ENCODE results near the gene HBD.
A peak's percentile ranks its signal among the peaks of the same experiment; 100 is the strongest.
"Not testable (repeated sequence)": the region's sequence is repeated elsewhere in the genome, so short reads cannot be mapped to it uniquely, and the experiment has no call there.

Gene HBD

GRCh38 chr11:5234381-5234834 is at the start of gene HBD:
Gene HBD (minus strand): TSS chr11:5234483. CDS start chr11:5234433, 50 bp downstream.
- DNase-seq = no peak

DNA sequence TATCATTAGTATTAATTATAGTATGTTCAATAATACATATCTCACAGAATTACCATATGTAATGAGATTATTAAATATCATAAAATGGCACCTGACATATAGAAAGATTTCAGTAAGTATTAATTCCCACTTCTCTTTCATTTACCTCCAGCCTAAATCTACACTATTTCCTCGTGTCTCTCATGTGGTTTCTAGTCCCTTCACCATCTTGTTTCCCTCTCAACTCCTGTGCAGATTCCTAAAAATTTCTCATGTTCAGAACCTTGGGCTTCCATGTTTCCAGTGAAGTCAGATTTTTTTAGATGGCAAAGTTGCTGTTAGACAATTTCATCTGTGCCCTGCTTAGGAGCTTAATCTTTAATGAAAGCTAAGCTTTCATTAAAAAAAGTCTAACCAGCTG is 49.6 kb upstream of the HBD start:
- no peak for DNase-seq

- DNase-seq = no peak
These were observed 48.8 kb upstream of the HBD start for GRCh38 chr11:5283086-5283485.

DNA sequence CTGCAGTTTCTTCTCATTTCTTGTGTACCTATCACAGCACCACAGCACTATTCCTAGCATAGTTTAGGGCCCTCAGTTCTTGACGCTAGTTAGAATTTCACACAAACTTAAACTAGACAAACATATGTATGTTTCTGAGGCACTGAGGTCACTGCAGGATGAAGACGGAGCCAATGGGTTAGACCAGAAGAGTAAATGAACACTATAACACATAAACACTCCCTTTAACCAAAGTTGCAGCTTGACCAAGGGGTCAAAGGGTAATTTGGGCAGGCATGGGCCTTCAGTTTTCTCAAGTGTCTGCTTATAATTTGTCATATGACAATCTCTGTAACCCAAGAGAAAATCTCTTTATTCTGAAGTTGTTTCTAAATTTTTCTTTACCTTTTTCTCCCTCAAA is 48.3 kb upstream of the HBD start:
- DNase-seq = no peak

DNA sequence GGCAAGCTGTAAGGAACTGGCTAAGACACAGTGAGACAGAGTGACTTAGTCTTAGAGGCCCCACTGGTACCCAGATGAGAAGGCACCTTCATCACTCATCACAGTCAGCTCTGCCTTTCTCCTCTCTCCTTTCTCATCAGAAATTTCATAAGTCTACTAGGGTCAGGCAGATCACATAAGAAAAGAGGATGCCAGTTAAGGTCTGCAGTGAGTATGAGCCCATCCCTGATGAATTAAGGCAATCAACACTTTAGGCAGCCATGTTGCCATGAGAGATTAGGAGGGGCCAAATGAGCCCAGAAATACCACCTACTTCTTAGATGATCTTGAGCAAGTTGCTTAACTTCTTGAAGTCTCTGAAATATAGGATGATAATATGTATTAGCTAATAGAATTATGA is 47.3 kb upstream of the HBD start:
- no peak for DNase-seq

GRCh38 chr11:5280582-5281102 is 46.4 kb upstream of the HBD start:
- DNase-seq = peak; percentile 16

- DNase-seq = no peak
These were observed 45.3 kb upstream of the HBD start for GRCh38 chr11:5279471-5280090.

- no peak for DNase-seq
These were observed 43.6 kb upstream of the HBD start for GRCh38 chr11:5277807-5278382.

DNA sequence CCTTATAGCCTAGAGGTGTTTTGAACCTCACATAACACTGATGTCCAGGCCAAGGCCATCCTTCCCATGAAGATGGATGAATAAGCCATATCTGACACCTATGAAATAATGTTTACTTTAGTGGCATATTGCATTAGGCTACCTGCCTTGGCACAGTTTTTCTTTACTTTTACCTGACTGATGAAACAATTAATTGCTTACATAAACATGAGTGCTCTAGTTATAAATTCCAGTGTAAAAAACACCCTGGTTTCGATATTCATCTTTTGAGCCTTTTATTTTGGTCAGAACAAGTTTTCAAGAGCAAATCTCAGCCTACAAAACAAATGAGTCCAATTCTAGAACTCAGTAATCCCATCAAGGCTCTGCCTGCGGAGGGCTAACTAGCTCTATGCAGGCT is 42.4 kb upstream of the HBD start:
- DNase-seq = no peak

DNA sequence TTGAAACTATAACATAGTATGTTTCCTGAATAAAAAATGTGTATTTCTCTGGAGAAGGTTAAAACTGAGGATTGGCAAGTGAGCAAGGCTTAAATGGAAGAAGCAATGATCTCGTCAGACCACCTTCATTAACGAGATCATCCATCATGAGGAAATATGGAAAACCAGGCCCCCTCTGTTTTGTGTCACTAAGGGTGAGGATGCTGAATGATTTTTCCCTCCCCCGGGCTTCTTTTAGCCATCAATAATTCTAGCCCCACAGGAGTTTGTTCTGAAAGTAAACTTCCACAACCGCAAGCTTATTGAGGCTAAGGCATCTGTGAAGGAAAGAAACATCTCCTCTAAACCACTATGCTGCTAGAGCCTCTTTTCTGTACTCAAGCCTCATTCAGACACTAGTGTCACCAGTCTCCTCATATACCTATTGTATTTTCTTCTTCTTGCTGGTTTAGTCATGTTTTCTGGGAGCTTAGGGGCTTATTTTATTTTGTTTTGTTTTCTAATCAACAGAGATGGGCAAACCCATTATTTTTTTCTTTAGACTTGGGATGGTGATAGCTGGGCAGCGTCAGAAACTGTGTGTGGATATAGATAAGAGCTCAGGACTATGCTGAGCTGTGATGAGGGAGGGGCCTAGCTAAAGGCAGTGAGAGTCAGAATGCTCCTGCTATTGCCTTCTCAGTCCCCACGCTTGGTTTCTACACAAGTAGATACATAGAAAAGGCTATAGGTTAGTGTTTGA is 41.3 kb upstream of the HBD start:
- no peak for DNase-seq

DNA sequence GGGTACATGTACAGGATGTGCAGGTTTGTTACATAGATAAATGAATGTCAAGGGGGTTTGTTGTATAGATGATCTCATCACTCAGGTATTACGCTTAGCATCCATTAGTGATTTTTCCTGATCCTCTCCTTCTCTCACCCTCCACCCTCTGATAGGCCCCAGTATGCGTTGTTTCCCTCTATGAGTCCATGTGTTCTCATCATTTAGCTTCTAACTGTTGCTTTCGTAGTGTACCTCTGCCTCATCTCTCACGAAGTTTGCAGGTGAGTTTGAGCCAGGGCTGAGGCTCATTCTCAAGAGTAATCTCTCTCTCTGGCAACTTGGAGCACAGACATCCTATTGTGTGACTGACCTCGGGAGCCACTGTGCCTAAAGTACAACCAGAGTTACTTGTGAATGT is 40.1 kb upstream of the HBD start:
- DNase-seq = no peak

- no peak for DNase-seq
These were observed 38.2 kb upstream of the HBD start for GRCh38 chr11:5272395-5273017.

DNA sequence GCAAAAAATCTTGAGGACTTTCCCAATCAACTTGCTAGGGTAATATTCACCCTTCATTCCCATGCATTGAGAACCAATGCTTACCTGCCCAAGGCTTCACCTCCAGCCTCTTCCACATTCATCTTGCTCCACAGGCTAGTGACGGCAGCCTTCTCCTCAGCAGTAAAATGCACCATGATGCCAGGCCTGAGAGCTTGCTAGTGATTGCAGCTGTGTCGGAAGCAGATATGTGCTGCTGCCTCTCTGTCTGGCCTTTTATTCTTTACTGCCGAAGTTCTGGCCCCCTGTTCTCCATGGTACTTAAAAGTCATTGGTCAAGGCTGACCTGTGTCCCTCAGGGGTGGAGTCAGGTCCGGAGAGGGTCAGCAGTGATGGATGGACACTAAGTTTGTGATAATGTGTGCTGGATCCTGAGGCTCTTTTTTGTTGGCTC is 35.4 kb upstream of the HBD start, which contains the start of gene HBE1:
Gene HBE1 (minus strand): TSS at position 231 of the 433 bp plus-strand sequence. CDS start 55 bp downstream, at position 176.
- no peak for DNase-seq

DNA sequence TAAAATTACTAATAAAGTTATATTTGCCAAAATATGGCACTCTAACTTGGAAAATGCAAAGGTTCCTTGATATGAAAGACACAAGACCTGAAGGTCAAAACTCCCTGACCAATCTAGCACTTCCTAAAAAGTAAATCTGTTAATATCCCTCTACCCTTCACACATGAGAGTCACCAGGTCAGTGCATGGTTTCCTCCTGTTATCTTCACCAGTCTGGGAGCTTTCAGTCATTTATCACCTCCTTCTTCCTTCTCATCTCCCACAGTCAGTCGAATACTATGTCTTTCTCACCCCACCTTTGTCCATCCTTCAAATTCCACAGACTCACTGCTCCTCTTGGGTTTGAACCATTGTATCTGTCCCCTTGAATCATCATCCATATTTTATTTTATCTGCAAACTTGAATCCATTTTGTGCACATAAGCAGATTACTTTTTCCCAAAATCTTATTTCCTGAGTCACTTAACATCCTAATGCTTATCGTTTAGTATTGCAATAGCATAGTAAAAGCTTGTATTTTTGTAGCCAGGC is 32.8 kb upstream of the HBD start:
- no peak for DNase-seq

DNA sequence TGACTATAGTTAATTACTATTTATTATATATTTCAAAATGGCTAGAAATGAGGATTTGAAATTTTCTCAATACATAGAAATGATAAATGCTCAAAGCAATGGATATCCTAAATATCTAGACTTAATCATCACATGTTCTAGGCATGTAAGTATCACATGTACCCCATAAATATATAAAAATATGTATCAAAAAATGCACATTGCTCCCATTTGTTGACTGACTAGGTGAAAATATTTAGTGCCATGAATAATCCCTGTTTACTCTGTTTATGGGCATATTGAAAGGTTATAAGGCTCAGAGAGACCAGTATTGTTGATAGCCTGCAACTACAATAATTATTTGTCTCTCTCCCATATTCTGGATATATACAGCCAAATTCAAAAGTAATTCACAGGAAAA is 32.3 kb upstream of the HBD start:
- no peak for DNase-seq

- DNase-seq = no peak
These were observed 31.5 kb upstream of the HBD start for GRCh38 chr11:5265832-5266231.

DNA sequence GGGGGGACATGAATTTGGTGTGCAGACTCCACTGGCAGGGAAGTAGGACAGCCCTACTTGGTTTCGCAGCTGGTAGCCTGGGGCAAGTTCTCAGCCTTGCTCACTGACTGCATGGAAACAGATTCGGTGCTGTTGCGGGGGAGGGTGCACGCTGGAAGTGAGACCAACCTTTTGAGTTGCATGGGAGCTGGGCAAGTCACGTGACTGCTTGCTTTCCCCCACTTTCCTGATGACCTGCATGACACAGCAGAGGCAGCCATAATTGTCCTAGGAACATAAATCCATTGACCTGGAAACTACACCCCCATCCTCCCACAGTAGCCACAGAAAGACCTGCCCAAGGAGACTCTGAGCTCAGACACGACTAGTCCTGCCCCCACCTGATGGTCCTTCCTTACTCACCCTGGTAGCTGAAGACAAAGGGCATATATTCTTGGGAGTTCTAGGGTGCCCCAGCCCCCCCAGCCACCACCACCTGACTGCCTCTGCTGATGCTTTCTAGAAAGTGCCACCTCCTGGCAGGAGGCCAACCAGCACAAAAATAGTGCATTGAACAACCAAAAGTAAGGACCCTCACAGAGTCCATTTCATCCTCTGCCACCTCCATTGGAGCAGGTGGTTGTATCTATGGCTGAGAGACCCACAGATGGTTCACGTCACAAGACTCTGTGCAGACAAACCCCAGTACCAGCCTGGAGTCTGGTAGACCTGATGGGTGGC is 24.4 kb upstream of the HBD start:
- DNase-seq = no peak

DNA sequence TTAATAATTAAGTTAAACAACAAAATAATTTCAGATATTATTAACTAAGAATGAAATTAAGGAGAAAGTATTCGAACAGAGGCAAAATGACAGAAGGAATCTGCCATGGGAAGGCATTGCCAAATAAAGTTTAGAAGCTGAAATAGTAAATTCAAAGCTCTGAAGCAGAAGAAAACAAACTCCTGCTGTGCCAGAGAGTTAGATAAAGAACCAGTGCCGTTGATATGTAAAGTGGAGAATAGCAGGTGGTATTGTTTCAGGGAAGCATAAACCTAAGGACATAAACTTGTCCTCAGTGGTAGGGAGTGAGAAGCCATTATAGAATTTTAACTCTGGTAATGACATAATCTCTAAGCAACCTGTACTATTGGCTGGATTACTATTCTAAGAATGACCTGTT is 23.0 kb upstream of the HBD start:
- DNase-seq = no peak

GRCh38 chr11:5254646-5255413 is 20.5 kb upstream of the HBD start, which contains the start of gene HBG2:
Gene HBG2 (minus strand): TSS chr11:5254781. CDS start chr11:5254728, 53 bp downstream.
- not testable (repeated sequence) for DNase-seq

DNA sequence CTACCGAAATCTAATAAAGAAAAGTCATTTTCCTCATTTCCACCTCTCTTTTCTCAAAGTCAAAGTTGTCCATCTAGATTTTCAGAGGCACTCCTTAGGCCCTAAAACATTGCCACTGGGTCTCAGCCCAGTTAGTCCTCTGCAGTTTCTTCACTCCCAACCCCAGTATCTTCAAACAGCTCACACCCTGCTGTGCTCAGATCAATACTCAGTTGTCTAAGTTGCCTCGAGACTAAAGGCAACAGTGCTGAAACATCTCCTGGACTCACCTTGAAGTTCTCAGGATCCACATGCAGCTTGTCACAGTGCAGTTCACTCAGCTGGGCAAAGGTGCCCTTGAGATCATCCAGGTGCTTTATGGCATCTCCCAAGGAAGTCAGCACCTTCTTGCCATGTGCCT is 19.7 kb upstream of the HBD start:
- not testable (repeated sequence) for DNase-seq

DNA sequence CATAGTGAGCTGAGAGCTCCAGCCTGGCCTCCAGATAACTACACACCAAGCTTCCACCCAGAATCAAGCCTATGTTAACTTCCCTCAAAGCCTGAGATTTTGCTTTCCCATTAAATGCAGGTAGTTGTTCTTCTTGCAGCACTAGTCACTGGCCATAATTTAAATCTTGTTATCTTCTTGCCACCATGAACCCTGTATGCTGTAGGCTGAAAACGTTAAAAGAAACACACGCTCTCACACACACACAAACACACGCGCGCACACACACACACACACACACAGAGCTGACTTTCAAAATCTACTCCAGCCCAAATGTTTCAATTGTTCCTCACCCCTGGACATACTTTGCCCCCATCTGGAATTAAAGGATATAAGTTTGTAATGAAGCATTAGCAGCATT is 19.2 kb upstream of the HBD start:
- not testable (repeated sequence) for DNase-seq

- no peak for DNase-seq
These were observed 18.6 kb upstream of the HBD start for GRCh38 chr11:5252919-5253265.
